Pons (tissue), 1 donor: ENCODE data around the gene IL4R.
A peak's percentile ranks its signal among the peaks of the same experiment; 100 is the strongest.

Source experiments
- DNase-seq: peaks from one replicate; pipeline ENCODE4 v3.0.0-alpha.2; 2016; ENCODE audit warnings: low spot score

IL4R gene

DNA sequence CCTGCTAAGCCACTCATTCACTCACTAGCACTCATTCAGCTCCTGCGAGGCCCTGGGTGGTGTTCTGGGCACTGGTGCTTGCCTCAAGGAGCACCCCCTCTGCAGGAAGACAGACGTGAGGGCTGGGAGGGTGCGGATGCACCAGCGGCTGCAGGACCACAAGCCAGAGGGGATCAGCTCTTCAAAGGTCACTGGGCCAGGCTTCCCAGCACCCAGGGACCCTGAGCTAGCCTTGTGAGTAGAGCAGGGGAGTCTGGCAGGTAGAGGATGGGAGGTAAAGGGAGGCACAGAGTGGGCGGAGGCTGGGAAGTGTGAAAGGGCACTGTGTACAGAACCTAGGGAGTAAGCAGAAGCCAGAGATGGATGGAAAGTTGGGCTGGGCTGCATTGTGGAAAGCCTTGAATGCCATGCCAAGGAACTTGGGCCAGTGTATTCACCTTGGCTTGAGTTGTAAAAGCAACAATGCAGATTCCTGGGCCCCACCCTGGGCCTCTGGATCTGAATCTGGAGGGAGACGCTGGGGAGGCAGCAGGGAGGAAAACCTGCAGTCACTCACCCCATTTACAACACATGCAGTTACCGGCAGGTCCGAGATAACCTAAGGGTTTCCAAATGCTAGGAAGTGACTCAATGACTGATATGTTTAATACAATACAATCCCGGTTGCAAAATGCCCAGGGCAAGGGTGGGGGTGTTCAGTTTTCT is 1.7 kb downstream of the IL4R start:
- DNase-seq = no peak

GRCh38 chr16:27316038-27316680 is 2.4 kb downstream of the IL4R start:
- no peak for DNase-seq

DNA sequence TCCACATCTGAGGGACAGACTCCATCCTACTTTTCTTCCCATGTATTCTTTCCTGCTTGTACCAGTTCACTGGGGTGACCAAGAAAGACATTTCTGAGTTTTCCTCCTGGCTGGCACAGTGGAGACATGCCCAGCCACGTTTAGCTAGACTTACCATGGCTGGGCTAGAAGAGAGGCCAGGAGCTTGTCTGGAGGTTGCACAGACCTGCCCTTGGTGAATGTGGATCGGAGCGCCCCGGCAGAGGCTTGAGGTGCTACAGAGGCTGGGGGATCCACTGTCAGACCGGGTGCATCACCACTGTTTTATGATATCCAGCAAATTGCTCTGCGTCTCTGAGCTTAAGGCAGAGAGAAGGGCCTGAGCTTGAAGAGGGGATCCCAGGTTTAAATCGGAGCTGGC is 3.5 kb downstream of the IL4R start:
- no peak for DNase-seq

DNA sequence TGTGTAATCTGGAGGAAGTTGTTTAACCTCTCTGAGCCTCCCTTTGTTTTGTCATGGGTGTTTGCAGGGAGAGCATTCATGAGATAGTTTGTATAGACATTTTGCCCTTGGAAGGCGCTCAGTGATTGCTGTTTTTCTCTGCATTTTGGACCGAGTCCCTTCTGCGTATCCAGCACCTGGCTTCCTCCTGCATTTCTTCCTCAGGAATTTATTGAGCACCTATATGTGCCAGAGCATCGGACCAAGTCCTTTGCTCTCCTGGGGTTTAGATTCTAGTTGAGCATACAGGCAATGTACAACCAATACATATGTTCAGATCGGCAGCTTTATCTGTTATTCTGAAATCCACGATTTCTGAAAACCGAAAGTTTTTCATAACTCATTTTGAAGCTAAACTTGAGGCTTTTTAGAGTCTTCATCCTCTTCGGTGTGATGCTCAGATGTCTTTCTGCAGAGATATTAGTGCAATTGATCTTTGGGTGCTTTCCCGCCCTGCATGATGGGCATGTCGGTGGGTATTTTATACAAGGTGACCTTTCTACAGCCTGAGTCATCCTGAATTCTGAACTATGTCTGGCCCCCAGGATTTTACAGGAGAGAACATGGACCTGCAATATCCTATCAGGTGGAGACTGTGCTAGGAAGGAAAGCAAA is 4.1 kb downstream of the IL4R start:
- no peak for DNase-seq

DNA sequence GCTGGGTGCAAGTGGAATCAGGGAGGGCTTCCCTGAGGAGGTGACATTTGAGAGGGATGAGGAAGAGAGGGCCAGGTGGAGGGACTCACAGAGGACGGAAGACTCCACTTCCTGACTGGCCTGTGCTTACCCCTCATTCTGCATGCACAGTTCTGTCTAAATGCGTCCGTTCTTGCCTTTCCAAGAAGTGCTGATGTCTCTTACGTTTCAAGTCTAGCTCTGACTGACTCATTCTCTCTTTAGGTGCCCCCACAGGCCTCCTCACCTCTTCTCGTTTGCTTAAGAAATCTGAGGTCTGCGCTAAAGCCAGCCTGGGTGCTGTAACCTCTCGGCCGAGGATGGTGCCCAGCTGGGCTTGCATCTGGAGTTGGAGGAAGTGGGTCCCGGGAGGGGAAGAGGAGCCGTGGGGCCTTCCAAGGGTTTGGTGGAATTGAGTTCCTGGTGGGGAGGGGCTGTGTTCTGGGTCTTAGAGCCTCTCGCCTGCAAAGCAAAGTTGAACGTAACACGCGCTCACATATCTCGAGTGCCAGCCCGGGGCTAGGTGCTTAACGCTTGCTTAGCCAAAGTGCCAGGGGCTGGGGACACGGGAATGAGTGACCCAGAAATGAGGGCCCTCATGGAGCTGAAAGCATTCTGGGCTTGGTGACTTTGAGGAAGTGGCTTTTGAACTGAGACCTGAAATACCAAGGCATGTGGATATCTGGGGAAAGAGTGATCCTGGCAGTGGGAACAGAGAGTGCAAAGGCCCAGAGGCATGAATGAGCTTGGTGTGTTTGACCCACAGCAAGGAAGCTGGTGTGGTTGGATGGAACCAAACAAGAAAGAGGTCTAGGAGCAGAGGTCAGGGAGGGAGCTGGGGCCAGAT is 4.8 kb downstream of the IL4R start:
- DNase-seq = peak; percentile 51

- no peak for DNase-seq
These were observed 5.6 kb downstream of the IL4R start for GRCh38 chr16:27319257-27319965.

DNA sequence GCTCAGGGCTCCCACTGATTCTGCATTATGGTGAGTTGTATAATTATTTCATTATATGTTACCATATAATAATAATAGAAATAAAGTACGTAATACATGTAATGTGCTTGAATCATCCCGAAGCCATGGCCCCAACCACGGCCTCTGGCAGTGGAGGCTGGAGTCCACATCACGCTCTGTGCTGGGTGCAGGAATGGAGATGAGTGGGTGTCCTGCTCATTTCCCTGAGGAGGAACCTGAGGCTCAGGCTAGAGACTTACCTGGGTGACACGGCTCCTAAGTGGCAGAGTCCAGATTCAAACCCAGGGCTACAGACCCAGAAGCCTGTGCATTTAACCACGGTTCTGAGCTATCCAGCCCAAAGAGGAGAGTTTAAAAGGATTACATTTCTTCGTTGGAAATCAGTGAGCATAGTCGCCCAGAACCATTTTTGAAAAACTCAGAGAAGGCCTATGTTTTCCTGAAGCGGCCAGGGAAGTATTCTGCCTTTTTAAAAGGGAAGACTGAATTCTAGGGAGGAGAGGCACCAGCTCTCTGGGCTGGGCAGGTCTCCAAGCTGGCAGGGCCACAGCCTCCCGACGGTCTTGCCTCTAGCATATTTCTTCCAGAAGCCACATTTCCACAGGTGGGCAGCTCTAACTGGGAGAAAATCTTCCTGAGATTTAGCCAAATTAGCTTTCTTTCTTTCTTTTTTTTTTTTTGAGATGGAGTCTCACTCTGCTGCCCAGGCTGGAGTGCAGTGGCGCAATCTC is 6.7 kb downstream of the IL4R start:
- no peak for DNase-seq

DNA sequence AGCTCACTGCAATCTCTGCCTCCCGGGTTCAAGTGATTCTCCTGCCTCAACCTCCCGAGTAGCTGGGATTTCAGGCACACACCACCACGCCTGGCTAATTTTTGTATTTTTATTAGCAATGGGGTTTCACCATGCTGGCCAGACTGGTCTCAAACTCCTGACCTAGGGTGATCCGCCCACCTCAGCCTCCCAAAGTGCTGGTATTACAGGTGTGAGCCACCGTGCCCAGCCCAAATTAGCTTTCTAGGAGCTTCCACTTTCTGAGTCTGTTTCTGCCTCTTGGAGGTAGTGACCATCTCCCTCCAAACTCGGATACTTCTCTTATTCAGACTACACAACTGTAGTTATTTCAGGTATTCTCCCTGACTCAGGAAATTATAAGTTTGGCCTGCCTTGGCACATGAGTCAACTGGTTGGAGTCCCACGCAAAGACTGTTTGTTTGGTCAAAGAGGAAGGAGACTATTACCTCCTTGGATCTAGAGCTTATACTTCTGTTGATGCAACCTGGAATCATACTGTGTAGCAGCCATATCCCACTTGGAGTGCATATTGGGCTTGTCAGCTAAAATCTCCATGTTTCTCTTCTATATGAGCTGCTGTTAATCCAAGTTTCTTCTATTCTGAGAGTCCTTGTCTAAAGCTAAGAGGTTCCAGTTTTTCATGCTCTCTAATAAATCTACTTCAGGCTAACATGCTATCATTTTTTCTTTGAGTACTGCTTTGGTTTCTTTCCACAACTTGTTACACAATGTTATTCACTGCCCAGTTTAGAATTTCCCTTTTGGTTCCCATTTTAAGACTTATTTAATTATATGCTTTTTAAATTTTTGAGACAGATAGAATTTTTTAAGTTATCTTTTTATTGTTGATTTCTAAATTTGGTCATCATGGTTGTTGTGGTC is 7.5 kb downstream of the IL4R start:
- no peak for DNase-seq

GRCh38 chr16:27322858-27323780 is 9.3 kb downstream of the IL4R start:
- no peak for DNase-seq

GRCh38 chr16:27323781-27324561 is 10.2 kb downstream of the IL4R start:
- no peak for DNase-seq

DNA sequence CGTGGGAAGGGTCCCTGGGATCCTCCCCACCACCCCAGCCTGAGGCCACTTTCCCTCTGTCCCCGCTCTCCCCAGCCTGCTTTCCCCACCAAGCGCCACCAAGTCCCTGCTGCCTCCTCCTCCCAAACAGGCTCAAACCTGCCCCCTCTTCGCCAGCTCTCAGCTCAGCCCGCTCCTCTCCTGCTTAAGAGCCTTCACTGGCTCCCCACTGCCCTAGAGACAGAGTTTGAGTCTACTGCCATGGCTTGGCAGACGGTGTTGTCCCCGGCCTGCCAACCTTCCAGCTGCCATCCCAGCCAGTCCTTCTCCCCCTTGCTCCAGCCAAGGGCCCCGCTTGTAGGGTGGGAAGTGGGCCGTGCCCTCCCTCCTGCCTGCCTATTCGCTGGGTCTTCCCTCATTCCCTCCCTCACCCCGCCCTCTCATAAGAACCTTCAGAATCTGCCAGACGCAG is 11.1 kb downstream of the IL4R start:
- no peak for DNase-seq

- no peak for DNase-seq
These were observed 12.0 kb downstream of the IL4R start for GRCh38 chr16:27325736-27326135.

GRCh38 chr16:27326251-27326650 is 12.5 kb downstream of the IL4R start:
- no peak for DNase-seq

- DNase-seq = peak; percentile 58
These were observed 13.2 kb downstream of the IL4R start for GRCh38 chr16:27326738-27327585.

- DNase-seq = no peak
These were observed 13.8 kb downstream of the IL4R start for GRCh38 chr16:27327586-27327915.

- no peak for DNase-seq
These were observed 15.2 kb downstream of the IL4R start for GRCh38 chr16:27328937-27329336.
